ENCODE data around the gene KPNA6. TPM values are rescaled to one million over a fixed set of nuclear protein-coding genes. Genes with fewer than 3 reads are reported as not detected.

The KPNA6 gene
- total and polyA plus RNA-seq, 10 of the 15 experiments (the other 5 are each of a cell fraction or from before 2014, with no cell fraction given), result 11.1 to 55.6 (median 25.9) TPM

- TF ChIP-seq, protein P1, sequence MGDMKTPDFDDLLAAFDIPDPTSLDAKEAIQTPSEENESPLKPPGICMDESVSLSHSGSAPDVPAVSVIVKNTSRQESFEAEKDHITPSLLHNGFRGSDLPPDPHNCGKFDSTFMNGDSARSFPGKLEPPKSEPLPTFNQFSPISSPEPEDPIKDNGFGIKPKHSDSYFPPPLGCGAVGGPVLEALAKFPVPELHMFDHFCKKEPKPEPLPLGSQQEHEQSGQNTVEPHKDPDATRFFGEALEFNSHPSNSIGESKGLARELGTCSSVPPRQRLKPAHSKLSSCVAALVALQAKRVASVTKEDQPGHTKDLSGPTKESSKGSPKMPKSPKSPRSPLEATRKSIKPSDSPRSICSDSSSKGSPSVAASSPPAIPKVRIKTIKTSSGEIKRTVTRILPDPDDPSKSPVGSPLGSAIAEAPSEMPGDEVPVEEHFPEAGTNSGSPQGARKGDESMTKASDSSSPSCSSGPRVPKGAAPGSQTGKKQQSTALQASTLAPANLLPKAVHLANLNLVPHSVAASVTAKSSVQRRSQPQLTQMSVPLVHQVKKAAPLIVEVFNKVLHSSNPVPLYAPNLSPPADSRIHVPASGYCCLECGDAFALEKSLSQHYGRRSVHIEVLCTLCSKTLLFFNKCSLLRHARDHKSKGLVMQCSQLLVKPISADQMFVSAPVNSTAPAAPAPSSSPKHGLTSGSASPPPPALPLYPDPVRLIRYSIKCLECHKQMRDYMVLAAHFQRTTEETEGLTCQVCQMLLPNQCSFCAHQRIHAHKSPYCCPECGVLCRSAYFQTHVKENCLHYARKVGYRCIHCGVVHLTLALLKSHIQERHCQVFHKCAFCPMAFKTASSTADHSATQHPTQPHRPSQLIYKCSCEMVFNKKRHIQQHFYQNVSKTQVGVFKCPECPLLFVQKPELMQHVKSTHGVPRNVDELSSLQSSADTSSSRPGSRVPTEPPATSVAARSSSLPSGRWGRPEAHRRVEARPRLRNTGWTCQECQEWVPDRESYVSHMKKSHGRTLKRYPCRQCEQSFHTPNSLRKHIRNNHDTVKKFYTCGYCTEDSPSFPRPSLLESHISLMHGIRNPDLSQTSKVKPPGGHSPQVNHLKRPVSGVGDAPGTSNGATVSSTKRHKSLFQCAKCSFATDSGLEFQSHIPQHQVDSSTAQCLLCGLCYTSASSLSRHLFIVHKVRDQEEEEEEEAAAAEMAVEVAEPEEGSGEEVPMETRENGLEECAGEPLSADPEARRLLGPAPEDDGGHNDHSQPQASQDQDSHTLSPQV (IDR thresholded peaks at IDR 0.05), result no peak
- TF ChIP-seq, protein P2, sequence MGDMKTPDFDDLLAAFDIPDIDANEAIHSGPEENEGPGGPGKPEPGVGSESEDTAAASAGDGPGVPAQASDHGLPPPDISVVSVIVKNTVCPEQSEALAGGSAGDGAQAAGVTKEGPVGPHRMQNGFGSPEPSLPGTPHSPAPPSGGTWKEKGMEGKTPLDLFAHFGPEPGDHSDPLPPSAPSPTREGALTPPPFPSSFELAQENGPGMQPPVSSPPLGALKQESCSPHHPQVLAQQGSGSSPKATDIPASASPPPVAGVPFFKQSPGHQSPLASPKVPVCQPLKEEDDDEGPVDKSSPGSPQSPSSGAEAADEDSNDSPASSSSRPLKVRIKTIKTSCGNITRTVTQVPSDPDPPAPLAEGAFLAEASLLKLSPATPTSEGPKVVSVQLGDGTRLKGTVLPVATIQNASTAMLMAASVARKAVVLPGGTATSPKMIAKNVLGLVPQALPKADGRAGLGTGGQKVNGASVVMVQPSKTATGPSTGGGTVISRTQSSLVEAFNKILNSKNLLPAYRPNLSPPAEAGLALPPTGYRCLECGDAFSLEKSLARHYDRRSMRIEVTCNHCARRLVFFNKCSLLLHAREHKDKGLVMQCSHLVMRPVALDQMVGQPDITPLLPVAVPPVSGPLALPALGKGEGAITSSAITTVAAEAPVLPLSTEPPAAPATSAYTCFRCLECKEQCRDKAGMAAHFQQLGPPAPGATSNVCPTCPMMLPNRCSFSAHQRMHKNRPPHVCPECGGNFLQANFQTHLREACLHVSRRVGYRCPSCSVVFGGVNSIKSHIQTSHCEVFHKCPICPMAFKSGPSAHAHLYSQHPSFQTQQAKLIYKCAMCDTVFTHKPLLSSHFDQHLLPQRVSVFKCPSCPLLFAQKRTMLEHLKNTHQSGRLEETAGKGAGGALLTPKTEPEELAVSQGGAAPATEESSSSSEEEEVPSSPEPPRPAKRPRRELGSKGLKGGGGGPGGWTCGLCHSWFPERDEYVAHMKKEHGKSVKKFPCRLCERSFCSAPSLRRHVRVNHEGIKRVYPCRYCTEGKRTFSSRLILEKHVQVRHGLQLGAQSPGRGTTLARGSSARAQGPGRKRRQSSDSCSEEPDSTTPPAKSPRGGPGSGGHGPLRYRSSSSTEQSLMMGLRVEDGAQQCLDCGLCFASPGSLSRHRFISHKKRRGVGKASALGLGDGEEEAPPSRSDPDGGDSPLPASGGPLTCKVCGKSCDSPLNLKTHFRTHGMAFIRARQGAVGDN (IDR thresholded peaks at IDR 0.05), result no peak; the same call in 1 of the 2 replicates
- TF ChIP-seq RCOR1 (conservative IDR thresholded peaks at IDR 0.05; ENCODE audit: low read depth, low read length) (no peak), SUZ12 (IDR thresholded peaks at IDR 0.05; ENCODE audit: unreplicated experiment) (no peak), SMARCA5 (IDR thresholded peaks at IDR 0.05) (no peak), CBX3 (IDR thresholded peaks at IDR 0.05; ENCODE audit: borderline replicate concordance, low read depth) (no peak), IKZF1 (conservative IDR thresholded peaks at IDR 0.05) (peak; percentile 43), FOXM1 (IDR thresholded peaks at IDR 0.05; ENCODE audit: low read depth, low read length) (no peak), E4F1 (IDR thresholded peaks at IDR 0.05; ENCODE audit: borderline replicate concordance, partially characterized antibody) (peak; percentile 61), PML (IDR thresholded peaks at IDR 0.05; ENCODE audit: low read length) (no peak; the same call in 1 of the 2 replicates), YBX1 (IDR thresholded peaks at IDR 0.05) (no peak), PAX5 (IDR thresholded peaks at IDR 0.05; ENCODE audit: borderline replicate concordance, low read depth, low read length) (no peak), NR2C2 (IDR thresholded peaks at IDR 0.05; ENCODE audit: borderline replicate concordance, control insufficient read depth, insufficient read length, low read depth) (no peak), KDM1A (IDR thresholded peaks at IDR 0.05; ENCODE audit: borderline replicate concordance) (no peak), BACH1 (IDR thresholded peaks at IDR 0.05; ENCODE audit: borderline replicate concordance) (no peak), ZNF622 (IDR thresholded peaks at IDR 0.05) (no peak)
- TF ChIP-seq, protein P3, sequence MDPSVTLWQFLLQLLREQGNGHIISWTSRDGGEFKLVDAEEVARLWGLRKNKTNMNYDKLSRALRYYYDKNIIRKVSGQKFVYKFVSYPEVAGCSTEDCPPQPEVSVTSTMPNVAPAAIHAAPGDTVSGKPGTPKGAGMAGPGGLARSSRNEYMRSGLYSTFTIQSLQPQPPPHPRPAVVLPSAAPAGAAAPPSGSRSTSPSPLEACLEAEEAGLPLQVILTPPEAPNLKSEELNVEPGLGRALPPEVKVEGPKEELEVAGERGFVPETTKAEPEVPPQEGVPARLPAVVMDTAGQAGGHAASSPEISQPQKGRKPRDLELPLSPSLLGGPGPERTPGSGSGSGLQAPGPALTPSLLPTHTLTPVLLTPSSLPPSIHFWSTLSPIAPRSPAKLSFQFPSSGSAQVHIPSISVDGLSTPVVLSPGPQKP (IDR thresholded peaks at IDR 0.05; ENCODE audit: low read depth, low read length), result peak; percentile 62; the same call in 1 of the 2 replicates
Observed at GRCh38 chr1:32221980-32222755, 114.3 kb downstream of the KPNA6 start, which contains the start of the genes EIF3I and TMEM234 (continued).
